Measurements from ENCODE around the gene CAND2.
"Not testable (repeated sequence)": the region's sequence is repeated elsewhere in the genome, so short reads cannot be mapped to it uniquely, and the experiment has no call there.

CAND2 gene

DNA sequence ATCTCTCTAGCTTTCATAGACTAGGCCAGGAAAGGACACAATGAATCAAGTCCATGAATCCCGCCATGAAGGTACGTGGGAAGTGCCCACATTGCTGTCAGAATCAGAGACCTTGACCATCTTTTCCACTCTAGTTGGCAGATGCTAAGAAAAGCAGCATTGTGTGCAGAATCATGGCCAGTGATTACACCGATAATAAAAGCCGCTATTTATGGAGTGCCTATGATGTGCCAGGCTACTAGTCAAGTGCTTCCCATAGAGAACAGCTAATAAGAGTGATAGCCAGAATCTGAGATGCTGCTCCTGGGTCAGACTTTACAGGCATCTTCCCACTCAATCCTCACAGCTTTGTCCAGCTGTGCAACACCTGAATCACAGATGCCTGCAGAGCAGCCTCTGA lies 58.1 kb downstream of the CAND2 start:
- in situ Hi-C loops (cut with MboI; ENCODE audit: low sequenced_read_pairs): no loop called here

GRCh38 chr3:12856626-12857025 lies 60.1 kb downstream of the CAND2 start:
- in situ Hi-C loops (cut with MboI; ENCODE audit: low sequenced_read_pairs): no loop called here

DNA sequence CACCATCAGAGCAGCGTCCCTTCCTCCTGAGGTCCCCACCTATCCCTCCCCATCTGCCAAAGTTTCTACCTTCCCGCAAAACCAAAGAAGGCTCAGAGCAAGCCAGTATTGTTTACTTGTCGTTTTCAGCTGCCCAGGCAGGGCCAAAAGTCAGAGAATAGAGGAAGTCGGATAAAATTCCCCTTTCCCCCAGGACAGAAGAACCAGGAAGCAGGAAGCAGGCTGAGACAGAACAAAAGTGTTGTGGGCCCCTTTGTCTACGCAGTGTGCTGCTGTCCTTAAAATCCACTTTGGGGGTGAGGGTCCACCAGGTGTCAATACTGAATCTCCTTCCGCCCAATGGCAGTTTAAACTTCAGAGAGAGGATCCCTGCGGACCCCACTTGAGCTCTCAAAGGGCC lies 63.4 kb downstream of the CAND2 start:
- in situ Hi-C loops (cut with MboI; ENCODE audit: low sequenced_read_pairs): no loop called here

DNA sequence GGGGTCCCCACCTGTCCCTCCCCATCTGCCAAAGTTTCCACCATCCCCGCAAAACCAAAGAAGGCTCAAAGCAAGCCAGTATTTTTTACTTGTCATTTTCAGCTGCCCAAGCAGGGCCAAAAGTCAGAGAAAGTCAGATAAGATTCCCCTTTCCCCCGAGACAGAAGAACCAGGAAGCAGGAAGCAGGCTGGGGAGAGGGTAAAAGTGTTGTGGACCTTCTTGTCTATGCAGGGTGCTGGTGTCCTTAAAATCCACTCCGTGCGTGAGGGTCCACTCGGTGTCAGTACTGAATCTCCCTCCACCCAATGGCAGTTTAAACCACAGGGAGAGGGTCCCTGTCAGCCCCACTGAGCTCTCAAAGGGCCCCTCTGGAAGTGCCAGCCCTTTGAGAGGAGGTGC lies 65.1 kb downstream of the CAND2 start:
- in situ Hi-C loops (cut with MboI; ENCODE audit: low sequenced_read_pairs): no loop called here

DNA sequence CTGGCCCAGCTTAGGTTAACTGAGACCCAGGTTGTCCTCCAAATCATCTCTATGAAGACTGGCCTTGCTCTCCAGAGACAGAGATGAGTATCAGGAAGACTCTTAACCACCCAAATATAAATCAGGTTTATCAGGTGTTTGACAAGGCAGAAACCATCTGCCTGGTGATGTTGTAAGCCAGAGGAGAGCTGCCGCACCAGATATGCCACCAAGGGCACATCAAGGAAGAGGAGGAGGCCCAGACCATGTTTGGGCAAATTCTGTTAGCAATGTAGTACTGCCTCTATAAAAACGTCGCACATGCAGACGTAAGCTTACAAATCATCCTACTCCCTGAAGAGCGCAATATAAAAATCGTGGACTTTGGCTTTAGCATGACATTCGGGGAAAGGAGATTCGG lies 65.9 kb downstream of the CAND2 start:
- in situ Hi-C loops (cut with MboI; ENCODE audit: low sequenced_read_pairs): no loop called here

DNA sequence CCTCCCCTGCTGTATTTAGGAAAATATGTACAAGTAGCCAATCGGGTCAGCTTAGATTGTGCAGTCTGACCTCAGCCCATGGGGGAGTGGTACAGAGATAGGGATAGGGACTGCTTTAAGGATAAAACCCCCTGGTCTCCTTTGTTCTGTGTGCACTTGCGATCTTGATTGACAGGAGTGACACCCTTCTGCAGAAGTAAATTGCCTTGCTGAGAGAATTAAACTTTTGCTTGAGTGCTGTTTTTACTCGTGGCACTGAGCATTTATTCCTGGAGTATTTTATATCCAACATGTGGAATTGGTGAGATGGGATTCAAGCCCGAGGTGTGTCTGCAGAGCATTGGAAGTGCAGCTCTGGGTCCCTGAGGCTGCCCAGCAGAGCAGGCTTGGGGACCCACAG lies 68.8 kb downstream of the CAND2 start:
- in situ Hi-C loops (cut with MboI; ENCODE audit: low sequenced_read_pairs): no loop called here

DNA sequence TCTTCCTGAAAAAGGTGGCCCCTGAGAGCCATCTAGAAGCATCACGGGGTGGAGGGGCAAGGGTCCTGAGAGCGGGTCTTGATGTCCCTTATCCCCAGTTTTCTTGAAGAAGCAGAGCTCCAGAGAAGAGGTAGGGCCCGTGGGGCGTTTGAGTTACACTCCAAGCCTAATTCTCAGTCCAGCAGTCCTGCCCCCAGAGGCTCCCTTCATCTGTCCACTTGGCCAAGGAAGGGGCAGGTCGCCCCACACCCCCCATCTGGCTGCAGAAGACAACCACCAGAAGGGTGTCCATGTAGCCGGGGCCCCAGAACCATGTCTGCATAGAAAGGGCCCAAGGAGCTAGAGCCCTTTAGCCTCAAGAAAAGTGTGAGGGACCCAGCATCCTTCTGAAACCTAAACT lies 70.4 kb downstream of the CAND2 start:
- in situ Hi-C loops (cut with MboI; ENCODE audit: low sequenced_read_pairs): no loop called here

DNA sequence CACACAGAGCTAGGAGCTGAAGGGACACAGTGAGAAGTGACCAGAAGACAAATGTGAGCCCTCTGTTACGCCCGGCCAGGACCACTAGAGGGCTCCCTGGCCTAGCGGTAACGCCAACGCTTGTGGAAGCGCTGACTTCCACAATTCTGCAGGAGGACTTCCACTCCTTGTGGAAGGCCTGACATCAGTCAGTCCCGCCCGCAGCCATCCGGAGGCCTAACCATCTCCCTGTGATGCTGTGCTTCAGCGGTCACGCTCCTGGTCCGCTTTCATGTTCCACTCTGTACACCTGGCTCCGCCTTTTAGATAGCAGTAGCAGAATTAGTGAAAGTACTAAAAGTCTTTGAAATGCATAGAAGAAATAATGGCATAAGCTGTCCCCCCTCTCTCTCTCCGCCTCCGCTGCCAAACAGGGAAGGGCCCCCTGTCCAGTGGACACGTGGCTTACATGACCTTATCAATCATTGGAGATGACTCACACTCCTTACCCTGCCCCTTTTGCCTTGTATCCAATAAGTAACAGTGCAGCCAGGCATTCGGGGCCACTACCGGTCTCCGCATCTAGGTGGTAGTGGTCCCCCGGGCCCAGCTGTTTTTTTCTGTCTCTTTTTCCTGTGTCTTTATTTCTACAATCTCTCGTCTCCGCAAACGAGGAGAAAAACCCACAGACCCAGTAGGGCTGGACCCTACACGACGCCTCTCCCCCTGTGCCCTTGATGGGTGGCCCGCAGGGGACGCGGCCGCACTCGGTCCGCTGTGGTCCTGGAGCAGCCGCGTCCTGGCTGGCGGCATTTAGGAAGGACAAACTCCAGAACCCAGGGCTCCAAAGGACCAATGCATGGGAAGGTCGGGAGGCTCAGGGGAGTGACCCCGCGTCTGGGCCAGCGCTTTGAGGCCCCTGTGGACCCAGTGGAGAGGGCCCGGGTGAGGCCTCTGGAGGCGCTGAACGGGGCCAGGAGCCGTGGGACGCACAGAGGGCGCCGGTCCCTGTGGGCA lies 71.9 kb downstream of the CAND2 start:
- in situ Hi-C loops (cut with MboI; ENCODE audit: low sequenced_read_pairs): no loop called here

DNA sequence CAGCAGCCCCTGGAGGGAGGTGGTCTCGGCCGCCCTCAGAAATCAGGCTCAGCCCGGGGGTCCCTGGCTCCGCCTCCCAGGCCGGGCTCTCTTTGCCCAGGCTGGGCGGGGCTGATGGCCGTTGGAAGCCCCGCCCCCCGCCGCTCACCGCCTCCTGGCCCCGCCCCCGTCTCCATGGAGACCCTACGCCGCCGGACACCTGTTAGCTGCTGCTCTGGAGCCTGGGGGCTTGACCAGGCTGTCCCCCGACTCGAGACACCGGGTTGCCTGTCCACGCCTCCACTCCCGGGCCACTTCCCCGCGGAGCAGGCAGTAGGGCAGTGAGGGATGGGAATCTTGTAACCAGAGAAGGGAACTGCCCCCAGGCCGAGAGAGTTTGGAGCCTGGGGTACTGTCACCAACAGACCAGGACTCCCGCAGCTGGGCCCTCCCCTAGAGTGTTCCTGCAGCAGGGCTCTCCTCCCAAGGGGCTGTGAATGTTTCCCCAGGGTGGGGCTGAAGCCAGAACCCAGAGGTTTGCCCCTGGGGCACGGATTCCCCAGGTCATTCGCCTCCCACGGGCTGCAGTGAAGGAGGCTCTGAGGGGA lies 72.6 kb downstream of the CAND2 start:
- in situ Hi-C loops (cut with MboI; ENCODE audit: low sequenced_read_pairs): no loop called here

- in situ Hi-C loops (cut with MboI; ENCODE audit: low sequenced_read_pairs): no loop called here
Observed at GRCh38 chr3:12870942-12871341, 74.5 kb downstream of the CAND2 start.

- in situ Hi-C loops (cut with MboI; ENCODE audit: low sequenced_read_pairs): no loop called here
Observed at GRCh38 chr3:12871404-12871983, 75.0 kb downstream of the CAND2 start.

DNA sequence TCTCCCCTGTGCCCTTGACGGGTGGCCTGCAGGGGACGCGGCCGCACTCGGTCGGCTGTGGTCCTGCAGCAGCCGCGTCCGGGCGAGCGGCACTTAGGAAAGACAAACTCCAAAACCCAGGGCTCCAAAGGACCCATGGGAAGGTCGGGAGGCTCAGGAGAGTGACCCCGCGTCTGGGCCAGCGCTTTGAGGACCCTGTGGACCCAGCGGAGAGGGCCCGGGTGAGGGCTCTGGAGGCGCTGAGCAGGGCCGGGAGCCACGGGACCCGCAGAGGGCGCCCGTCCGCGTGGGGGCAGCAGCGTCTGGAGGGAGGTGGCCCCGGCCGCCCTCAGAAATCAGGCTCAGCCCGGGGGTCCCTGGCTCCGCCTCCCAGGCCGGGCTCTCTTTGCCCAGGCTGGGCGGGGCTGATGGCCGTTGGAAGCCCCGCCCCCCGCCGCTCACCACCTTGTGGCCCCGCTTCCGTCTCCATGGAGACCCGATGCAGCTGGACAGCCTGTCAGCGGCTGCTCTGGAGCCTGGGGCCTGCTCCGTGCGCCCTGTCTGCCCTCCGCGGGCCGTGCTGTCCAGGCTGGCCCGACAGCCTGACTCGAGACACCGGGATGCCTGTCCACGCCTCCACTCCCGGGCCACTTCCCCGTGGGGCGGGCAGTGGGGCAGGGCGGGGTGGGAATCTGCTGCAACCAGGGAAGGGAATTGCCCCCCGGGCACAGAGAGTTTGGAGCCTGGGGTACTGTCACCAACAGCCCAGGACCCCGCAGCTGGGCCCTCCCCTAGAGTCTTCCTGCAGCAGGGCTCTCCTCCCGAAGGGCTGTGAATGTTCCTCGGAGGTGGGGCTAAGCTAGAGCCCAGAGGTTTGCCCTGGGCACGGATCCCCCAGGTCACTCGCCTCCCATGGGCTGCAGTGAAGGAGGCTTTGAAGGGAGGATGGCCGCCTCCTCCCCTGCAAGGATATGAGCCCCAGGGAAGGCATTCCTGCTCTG lies 79.7 kb downstream of the CAND2 start:
- in situ Hi-C loops (cut with MboI; ENCODE audit: low sequenced_read_pairs): no loop called here

- in situ Hi-C loops (cut with MboI; ENCODE audit: low sequenced_read_pairs): no loop called here
Observed at GRCh38 chr3:12877040-12877439, 80.6 kb downstream of the CAND2 start.

DNA sequence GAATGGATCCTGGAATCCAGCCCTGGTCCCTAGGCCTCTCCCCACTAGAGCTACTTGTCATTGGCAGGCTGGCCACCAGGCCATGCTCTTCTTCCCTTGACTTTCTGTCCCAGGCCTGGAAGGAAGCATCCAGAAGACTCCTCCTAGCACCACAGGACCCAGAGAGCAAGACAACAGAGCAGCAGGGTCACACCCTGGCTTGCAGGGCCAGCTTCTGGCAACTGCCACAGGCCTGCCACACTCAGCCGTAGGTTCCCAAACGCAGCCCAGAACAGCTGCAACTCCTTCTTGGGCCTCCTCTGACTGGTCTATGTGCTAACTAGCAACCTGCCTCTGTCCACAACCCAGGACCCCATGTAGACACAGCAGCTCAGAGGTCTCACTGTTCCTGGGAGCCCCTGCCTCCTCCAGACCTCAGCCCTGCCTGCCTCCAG lies 81.7 kb downstream of the CAND2 start:
- in situ Hi-C loops (cut with MboI; ENCODE audit: low sequenced_read_pairs): no loop called here

DNA sequence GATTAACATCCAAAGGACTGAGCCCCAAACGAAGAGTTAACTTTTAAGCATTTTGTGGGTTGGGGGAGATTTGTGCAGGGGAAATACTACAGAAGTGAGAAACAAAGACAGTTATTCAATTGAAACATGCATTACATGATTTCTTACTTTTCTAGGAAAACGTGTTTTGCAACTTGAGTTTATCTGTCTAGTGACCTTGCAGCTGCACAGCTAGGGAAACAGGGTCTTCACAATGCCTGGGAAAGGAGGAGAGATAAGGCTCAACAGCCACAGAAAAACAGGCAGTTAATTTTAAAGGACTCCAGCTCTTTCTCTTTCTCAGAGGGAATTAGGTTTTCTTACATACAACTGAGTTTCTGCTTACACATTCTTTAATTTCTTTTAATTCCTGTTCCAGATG lies 82.3 kb downstream of the CAND2 start:
- in situ Hi-C loops (cut with MboI; ENCODE audit: low sequenced_read_pairs): not testable (repeated sequence)

DNA sequence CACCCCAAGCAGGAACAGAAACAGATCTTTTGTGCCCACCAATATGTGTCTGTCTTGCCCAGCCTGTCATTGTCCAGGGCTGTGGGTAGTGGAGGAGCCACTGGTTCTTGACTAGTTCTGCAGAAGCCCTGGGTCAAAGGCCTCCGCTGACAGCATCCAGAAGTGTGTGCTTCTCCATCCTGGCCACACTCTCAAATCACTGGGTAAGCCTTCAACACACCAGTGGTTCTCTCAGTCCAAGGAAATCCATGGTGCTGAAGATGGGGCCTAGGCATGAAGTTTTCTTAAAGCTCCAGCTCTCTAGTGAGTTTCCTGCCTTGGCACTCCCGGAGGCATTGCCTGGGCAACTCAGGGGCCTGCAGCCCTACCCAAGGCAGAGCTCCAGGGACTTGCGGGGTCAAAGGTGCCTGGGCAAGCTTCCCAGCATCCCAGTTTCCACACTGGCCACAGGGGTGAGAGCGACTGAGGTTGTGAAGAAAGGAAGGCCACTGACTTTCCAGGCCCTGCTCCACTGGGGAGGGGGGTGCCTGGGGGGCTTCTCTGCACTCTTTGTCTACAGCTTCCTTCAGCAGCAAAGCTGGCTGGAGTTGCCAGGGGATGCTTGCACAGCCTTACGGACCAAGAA lies 82.8 kb downstream of the CAND2 start:
- in situ Hi-C loops (cut with MboI; ENCODE audit: low sequenced_read_pairs): no loop called here

DNA sequence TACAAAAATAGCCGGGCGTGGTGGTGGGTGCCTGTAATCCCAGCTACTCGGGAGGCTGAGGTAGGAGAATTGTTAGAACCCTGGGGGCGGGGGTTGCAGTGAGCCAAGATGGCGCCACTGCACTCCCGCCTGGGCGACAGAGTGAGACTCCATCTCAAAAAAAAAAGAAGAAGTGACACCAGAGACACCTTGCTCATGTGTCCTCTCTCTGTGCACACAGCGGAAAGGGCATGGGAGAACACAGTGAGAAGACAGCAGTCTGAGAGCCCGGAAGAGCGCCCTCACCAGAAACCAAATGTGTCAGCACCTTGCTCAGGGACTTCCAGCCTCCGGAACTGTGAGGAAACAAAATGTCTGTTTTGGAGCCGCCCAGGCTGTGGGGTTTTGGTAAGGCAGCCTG lies 85.4 kb downstream of the CAND2 start:
- in situ Hi-C loops (cut with MboI; ENCODE audit: low sequenced_read_pairs): not testable (repeated sequence)

GRCh38 chr3:12882336-12883310 lies 86.1 kb downstream of the CAND2 start:
- in situ Hi-C loops (cut with MboI; ENCODE audit: low sequenced_read_pairs): no loop called here

GRCh38 chr3:12884186-12884680 lies 87.8 kb downstream of the CAND2 start:
- in situ Hi-C loops (cut with MboI; ENCODE audit: low sequenced_read_pairs): no loop called here

Data from HL-60/S4 treated with phorbol 12-myristate 13-acetate at 8.2 ng/mL for 4 days and 3 days (cell line).